Vagina (tissue), 2 donors: ENCODE measurements around the gene MICAL2.
A peak's percentile ranks its signal among the peaks of the same experiment; 100 is the strongest.

Source experiments
- CTCF ChIP-seq, 3 experiments: fragments of 450-650 bp in 2 of 3; fragments of 200-600 bp in 1 of 3; sonication (generic) in 1 of 3; IDR thresholded peaks; one replicate each; pipeline ENCODE4 v1.5.1; 2017 to 2019; ENCODE audit warnings: antibody characterized with exemption in 3 of 3, mild to moderate bottlenecking in 2 of 3, moderate library complexity in 2 of 3
- POLR2A ChIP-seq, 2 donors: fragments of 450-650 bp; IDR thresholded peaks; one replicate each; pipeline ENCODE4 v1.6.1; 2017; ENCODE audit warnings: antibody characterized with exemption in 2 of 2, mild to moderate bottlenecking in 2 of 2, moderate library complexity in 2 of 2
- POLR2AphosphoS5 ChIP-seq, 2 donors: sonication (generic); formaldehyde crosslinking; IDR thresholded peaks; one replicate each; pipeline ENCODE4 v1.9.0; 2017; ENCODE audit warnings: antibody characterized with exemption in 2 of 2, mild to moderate bottlenecking in 2 of 2, low read depth in 1 of 2; ENCODE audit not compliant: insufficient read depth in 1 of 2

GRCh38 chr11:12070446-12071267 lies 39.7 kb upstream of the MICAL2 start:
- TF ChIP-seq CTCF (IDR thresholded peaks at IDR 0.05) (no peak), POLR2A (IDR thresholded peaks at IDR 0.05) (no peak), POLR2AphosphoS5 (IDR thresholded peaks at IDR 0.05; ENCODE audit: insufficient read depth in 1 of 2, low read depth in 1 of 2) (peak; percentile 47 to 83)
